Central memory CD8-positive, alpha-beta T cell (primary cell): Measurements from ENCODE around the gene RPL27A.

ENCODE experiments used
- ATAC-seq: fragments of 150-1000 bp; cut with Tn5 transposase; replicated peaks from 2 replicates; pipeline ENCODE4 v1.10.0; 2022; ENCODE audit warnings: mild to moderate bottlenecking, moderate FRiP score, moderate number of reproducible peaks; ENCODE audit not compliant: poor library complexity, severe bottlenecking; ENCODE audit errors: extremely low read depth
- DNase-seq, 2 donors: peaks; one replicate each; pipeline ENCODE4 v3.0.0; 2021; ENCODE audit warnings: low spot score in 2 of 2
- H3K27ac Mint-ChIP-seq: one replicate; pipeline ENCODE4 v1.8.0; 2022; ENCODE audit warnings: low read depth, mild to moderate bottlenecking, moderate library complexity, mixed read lengths
- H3K27me3 Mint-ChIP-seq: one replicate; pipeline ENCODE4 v1.8.0; 2022; ENCODE audit warnings: mixed read lengths
- H3K36me3 Mint-ChIP-seq: one replicate; pipeline ENCODE4 v1.8.0; 2022; ENCODE audit warnings: mild to moderate bottlenecking, moderate library complexity, mixed read lengths; ENCODE audit not compliant: insufficient read depth
- H3K4me1 Mint-ChIP-seq: one replicate; pipeline ENCODE4 v1.8.0; 2022; ENCODE audit warnings: mixed read lengths
- H3K4me3 Mint-ChIP-seq: one replicate; pipeline ENCODE4 v1.8.0; 2022; ENCODE audit warnings: mild to moderate bottlenecking, moderate library complexity, mixed read lengths
- H3K9me3 Mint-ChIP-seq: one replicate; pipeline ENCODE4 v1.8.0; 2022; ENCODE audit warnings: mixed read lengths

The RPL27A gene

DNA sequence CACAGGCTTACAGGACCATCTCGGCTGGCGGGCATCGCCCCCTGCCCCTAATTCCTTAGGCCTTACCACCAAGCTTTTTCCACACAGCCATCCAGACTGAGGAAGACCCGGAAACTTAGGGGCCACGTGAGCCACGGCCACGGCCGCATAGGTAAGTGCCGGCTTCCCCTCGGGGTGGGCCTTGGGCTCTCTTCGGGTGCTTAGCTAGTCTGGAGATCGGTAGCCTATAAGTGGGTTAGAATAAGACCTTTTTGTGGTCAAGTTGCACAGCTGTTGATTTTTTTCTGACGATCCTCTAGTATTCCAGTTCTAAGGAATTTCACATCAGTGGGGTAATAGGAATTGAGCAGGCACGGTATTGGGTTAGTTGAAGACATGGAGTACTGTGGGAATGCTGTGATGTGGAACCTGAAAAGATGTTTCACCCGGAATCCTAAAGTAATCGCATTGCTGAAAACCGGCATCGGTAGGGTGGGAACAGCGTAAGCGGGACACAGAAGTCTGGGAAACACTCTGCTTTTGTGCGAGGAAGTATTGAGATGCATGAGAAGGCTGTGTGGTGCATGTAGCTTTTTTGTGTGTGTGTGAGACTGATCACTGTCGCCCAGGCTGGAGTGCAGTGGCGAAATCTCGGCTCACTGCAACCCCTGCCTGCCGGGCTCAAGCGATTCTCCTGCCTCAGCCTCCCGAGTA, 669 bp downstream of the RPL27A start:
- Mint-ChIP-seq H3K36me3 (peaks cover 58% of the 10 kb centered on the region), H3K27me3 (no peaks in the 10 kb centered on the region), H3K27ac (peak overlapping the region; percentile 96), H3K9me3 (peaks cover 8% of the 10 kb centered on the region), H3K4me1 (peaks cover 54% of the 10 kb centered on the region), H3K4me3 (peak overlapping the region; percentile 93)
- ATAC-seq (peak; percentile 5), DNase-seq (no peak)

GRCh38 chr11:8684600-8685290, 2.2 kb downstream of the RPL27A start:
- no peaks in the 10 kb centered on the region for H3K27me3 Mint-ChIP-seq
- H3K4me1 Mint-ChIP-seq = peaks cover 68% of the 10 kb centered on the region
- peak overlapping the region; percentile 96 for H3K27ac Mint-ChIP-seq
- peaks cover 68% of the 10 kb centered on the region for H3K36me3 Mint-ChIP-seq
- H3K4me3 Mint-ChIP-seq = peak overlapping the region; percentile 93
- H3K9me3 Mint-ChIP-seq = peaks cover 8% of the 10 kb centered on the region
- DNase-seq (no peak), ATAC-seq (no peak)

GRCh38 chr11:8685306-8685705, 2.7 kb downstream of the RPL27A start:
- H3K4me1 Mint-ChIP-seq = peaks cover 69% of the 10 kb centered on the region
- no peak for ATAC-seq
- no peak for DNase-seq
- peaks cover 7% of the 10 kb centered on the region for H3K9me3 Mint-ChIP-seq
- H3K36me3 Mint-ChIP-seq = peaks cover 66% of the 10 kb centered on the region
- peak overlapping the region; percentile 96 for H3K27ac Mint-ChIP-seq
- H3K27me3 Mint-ChIP-seq = no peaks in the 10 kb centered on the region
- no peak overlapping the region for H3K4me3 Mint-ChIP-seq

- Mint-ChIP-seq H3K4me1 (peaks cover 64% of the 10 kb centered on the region), H3K27ac (no peak overlapping the region), H3K27me3 (no peaks in the 10 kb centered on the region), H3K9me3 (peaks cover 2% of the 10 kb centered on the region), H3K4me3 (no peak overlapping the region), H3K36me3 (peaks cover 65% of the 10 kb centered on the region)
- no peak for DNase-seq
- no peak for ATAC-seq
These were observed 3.2 kb downstream of the RPL27A start for GRCh38 chr11:8685820-8686219.

DNA sequence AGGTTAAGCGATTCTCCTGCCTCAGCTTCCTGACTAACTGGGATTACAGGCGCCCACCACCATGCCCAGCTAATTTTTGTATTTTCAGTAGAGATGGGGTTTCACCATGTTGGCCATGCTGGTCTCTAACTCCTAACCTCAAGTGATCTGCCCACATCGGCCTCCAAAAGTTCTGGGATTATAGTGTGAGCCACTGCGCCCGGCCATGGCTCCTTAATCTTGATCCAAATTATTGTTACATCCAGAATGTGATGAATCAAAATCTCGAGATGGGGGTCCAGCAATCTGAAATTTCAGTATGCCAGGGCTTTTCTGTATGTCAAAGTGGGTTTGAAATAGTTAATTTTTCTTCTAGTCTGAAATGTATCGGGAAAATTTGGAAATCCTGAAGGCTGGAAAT, 3.7 kb downstream of the RPL27A start:
- peaks cover 63% of the 10 kb centered on the region for H3K36me3 Mint-ChIP-seq
- H3K4me3 Mint-ChIP-seq = peak overlapping the region; percentile 31
- DNase-seq = no peak
- H3K9me3 Mint-ChIP-seq = no peaks in the 10 kb centered on the region
- ATAC-seq = no peak
- no peaks in the 10 kb centered on the region for H3K27me3 Mint-ChIP-seq
- H3K27ac Mint-ChIP-seq = no peak overlapping the region
- H3K4me1 Mint-ChIP-seq = peaks cover 61% of the 10 kb centered on the region

GRCh38 chr11:8688414-8689362, 6.1 kb downstream of the RPL27A start:
- Mint-ChIP-seq H3K36me3 (peaks cover 47% of the 10 kb centered on the region), H3K4me3 (peak overlapping the region; percentile 88), H3K4me1 (peaks cover 46% of the 10 kb centered on the region), H3K9me3 (no peaks in the 10 kb centered on the region), H3K27ac (peak overlapping the region; percentile 96), H3K27me3 (no peaks in the 10 kb centered on the region)
- DNase-seq (peak; percentile 52 to 56), ATAC-seq (peak; percentile 81)

DNA sequence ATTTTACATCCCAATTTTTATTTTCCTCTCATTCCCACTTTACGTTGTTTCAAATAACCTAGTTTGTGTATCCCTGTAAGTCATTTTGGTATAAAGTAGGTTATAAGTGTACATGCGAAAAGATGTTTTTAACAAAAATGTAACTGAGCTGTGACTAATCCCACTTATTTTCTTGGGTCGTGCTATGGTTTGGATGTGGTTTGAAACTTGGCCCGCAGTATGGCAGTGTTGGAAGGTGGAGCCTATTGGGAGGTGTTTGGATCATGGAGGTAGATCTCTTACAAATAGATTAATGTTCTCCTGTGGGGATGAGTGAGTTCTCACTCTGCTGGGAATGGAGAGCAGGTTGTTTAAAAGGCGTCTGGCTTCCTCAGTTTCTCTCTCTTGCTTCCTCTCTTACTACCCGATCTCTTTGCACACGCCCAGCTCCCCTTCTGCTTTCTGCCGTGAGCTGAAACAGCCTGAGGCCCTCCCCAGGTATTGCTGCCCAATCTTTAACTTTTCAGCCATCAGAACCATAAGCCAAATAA, 7.2 kb downstream of the RPL27A start:
- ATAC-seq (no peak), DNase-seq (no peak)
- H3K27ac Mint-ChIP-seq = peak overlapping the region; percentile 56
- no peaks in the 10 kb centered on the region for H3K9me3 Mint-ChIP-seq
- peak overlapping the region; percentile 88 for H3K4me3 Mint-ChIP-seq
- H3K4me1 Mint-ChIP-seq = peaks cover 35% of the 10 kb centered on the region
- H3K27me3 Mint-ChIP-seq = no peaks in the 10 kb centered on the region
- H3K36me3 Mint-ChIP-seq = peaks cover 37% of the 10 kb centered on the region

- Mint-ChIP-seq H3K27me3 (no peaks in the 10 kb centered on the region), H3K4me1 (peaks cover 27% of the 10 kb centered on the region), H3K9me3 (no peaks in the 10 kb centered on the region), H3K27ac (peak overlapping the region; percentile 56), H3K36me3 (peaks cover 29% of the 10 kb centered on the region), H3K4me3 (peak overlapping the region; percentile 88)
- ATAC-seq (no peak), DNase-seq (no peak)
These were observed 8.1 kb downstream of the RPL27A start for GRCh38 chr11:8690374-8691342.

- H3K27ac Mint-ChIP-seq = no peak overlapping the region
- ATAC-seq = no peak
- H3K9me3 Mint-ChIP-seq = no peaks in the 10 kb centered on the region
- H3K4me1 Mint-ChIP-seq = peaks cover 30% of the 10 kb centered on the region
- no peak for DNase-seq
- H3K27me3 Mint-ChIP-seq = no peaks in the 10 kb centered on the region
- H3K36me3 Mint-ChIP-seq = peaks cover 20% of the 10 kb centered on the region
- no peak overlapping the region for H3K4me3 Mint-ChIP-seq
These were observed 9.0 kb downstream of the RPL27A start for GRCh38 chr11:8691601-8692000.

DNA sequence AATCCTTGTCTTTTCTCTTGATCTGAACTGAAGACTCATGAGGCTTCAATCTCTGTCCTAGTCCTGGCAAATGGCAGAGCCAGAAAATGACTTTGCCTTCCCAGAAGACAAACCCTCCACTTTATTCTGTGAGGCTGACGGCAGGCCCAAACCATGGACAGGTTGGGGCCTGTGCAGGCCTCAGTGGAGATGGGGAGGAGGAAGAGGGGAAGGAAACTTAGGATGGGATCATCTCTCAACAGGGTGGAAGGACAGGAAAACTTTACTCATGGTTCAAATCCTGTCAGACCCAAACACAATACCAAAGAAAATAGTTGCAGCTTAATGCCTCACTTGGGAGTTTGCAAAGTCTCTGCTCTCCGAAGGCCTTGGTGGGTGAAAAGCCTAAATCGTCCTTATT, 9.8 kb downstream of the RPL27A start:
- Mint-ChIP-seq H3K4me3 (no peak overlapping the region), H3K4me1 (peaks cover 30% of the 10 kb centered on the region), H3K36me3 (peaks cover 17% of the 10 kb centered on the region), H3K27ac (peak overlapping the region; percentile 32), H3K27me3 (no peaks in the 10 kb centered on the region), H3K9me3 (no peaks in the 10 kb centered on the region)
- no peak for DNase-seq
- no peak for ATAC-seq

GRCh38 chr11:8693010-8693551, 10.5 kb downstream of the RPL27A start:
- H3K4me3 Mint-ChIP-seq = no peak overlapping the region
- ATAC-seq (no peak), DNase-seq (no peak)
- H3K36me3 Mint-ChIP-seq = peaks cover 14% of the 10 kb centered on the region
- no peaks in the 10 kb centered on the region for H3K27me3 Mint-ChIP-seq
- H3K4me1 Mint-ChIP-seq = peaks cover 25% of the 10 kb centered on the region
- no peaks in the 10 kb centered on the region for H3K9me3 Mint-ChIP-seq
- no peak overlapping the region for H3K27ac Mint-ChIP-seq
